H9 (cell line): ENCODE results near the gene WDR64. TPM values are rescaled to one million over a fixed set of nuclear protein-coding genes. Genes with fewer than 3 reads are reported as not detected.

Source experiments
- DNase-seq: peaks from one replicate; pipeline ENCODE4 v3.0.0-alpha.2; 2017
- H2AFZ ChIP-seq: one replicate; pipeline ENCODE4 v1.6.1; 2013; ENCODE audit warnings: mild to moderate bottlenecking, low read length, control low read depth, moderate library complexity
- H2AK5ac ChIP-seq: 2 replicates; pipeline ENCODE4 v1.6.1; 2013; ENCODE audit warnings: low read length, control low read depth, mixed read lengths; ENCODE audit not compliant: insufficient read length
- H2BK120ac ChIP-seq: one replicate; pipeline ENCODE4 v1.6.1; 2013; ENCODE audit warnings: low read depth, mild to moderate bottlenecking, low read length, control low read depth, inconsistent platforms; ENCODE audit not compliant: poor library complexity, severe bottlenecking
- H2BK12ac ChIP-seq: 2 replicates; pipeline ENCODE4 v1.6.1; 2013; ENCODE audit warnings: low read length, control low read depth, mixed read lengths, low read depth; ENCODE audit not compliant: insufficient read length
- H2BK15ac ChIP-seq: 2 replicates; pipeline ENCODE4 v1.6.1; 2013; ENCODE audit warnings: low read depth, low read length, control low read depth
- H2BK20ac ChIP-seq: one replicate; pipeline ENCODE4 v1.6.1; 2013; ENCODE audit warnings: low read depth, mild to moderate bottlenecking, low read length, control low read depth, inconsistent platforms; ENCODE audit not compliant: poor library complexity, severe bottlenecking
- H2BK5ac ChIP-seq: 2 replicates; pipeline ENCODE4 v1.6.1; 2013; ENCODE audit warnings: low read length, control low read depth, mixed read lengths; ENCODE audit not compliant: insufficient read length
- H3K14ac ChIP-seq: 2 replicates; pipeline ENCODE4 v1.6.1; 2013; ENCODE audit warnings: low read length, control low read depth; ENCODE audit not compliant: insufficient read depth
- H3K18ac ChIP-seq: 2 replicates; pipeline ENCODE4 v1.6.1; 2013; ENCODE audit warnings: low read depth, mild to moderate bottlenecking, mixed read lengths, low read length, control low read depth; ENCODE audit not compliant: insufficient read length
- H3K23ac ChIP-seq: 2 replicates; pipeline ENCODE4 v1.6.1; 2013; ENCODE audit warnings: low read length, control low read depth, mixed read lengths, low read depth; ENCODE audit not compliant: insufficient read length
- H3K23me2 ChIP-seq: 2 replicates; pipeline ENCODE4 v1.6.1; 2013; ENCODE audit warnings: low read depth, mild to moderate bottlenecking, mixed read lengths, low read length, control low read depth; ENCODE audit not compliant: insufficient read length, poor library complexity, severe bottlenecking
- H3K27ac ChIP-seq: 2 replicates; pipeline ENCODE4 v1.5.1; 2013; ENCODE audit warnings: low read length, control low read depth, mixed read lengths, low read depth; ENCODE audit not compliant: insufficient read length
- H3K27me3 ChIP-seq: 2 replicates; pipeline ENCODE4 v1.6.1; 2013; ENCODE audit warnings: low read length, control low read depth, inconsistent platforms; ENCODE audit not compliant: insufficient read depth
- H3K4ac ChIP-seq: 2 replicates; pipeline ENCODE4 v1.6.1; 2013; ENCODE audit warnings: low read depth, mild to moderate bottlenecking, control low read depth, inconsistent platforms, low read length, moderate library complexity
- H3K4me1 ChIP-seq: 2 replicates; pipeline ENCODE4 v1.6.1; 2013; ENCODE audit warnings: low read length, control low read depth, inconsistent platforms; ENCODE audit not compliant: insufficient read depth
- H3K4me2 ChIP-seq: 2 replicates; pipeline ENCODE4 v1.6.1; 2013; ENCODE audit warnings: low read length, control low read depth, mixed read lengths; ENCODE audit not compliant: insufficient read length, insufficient read depth
- H3K56ac ChIP-seq: 2 replicates; pipeline ENCODE4 v1.6.1; 2013; ENCODE audit warnings: low read depth, mild to moderate bottlenecking, mixed read lengths, low read length, control low read depth; ENCODE audit not compliant: insufficient read length
- H3K79me1 ChIP-seq: 2 replicates; pipeline ENCODE4 v1.6.1; 2013; ENCODE audit warnings: low read depth, mild to moderate bottlenecking, moderate library complexity, low read length, control low read depth, inconsistent platforms; ENCODE audit not compliant: insufficient read depth, poor library complexity, severe bottlenecking
- H3K79me2 ChIP-seq: 2 replicates; pipeline ENCODE4 v1.6.1; 2013; ENCODE audit warnings: low read length, control low read depth, inconsistent platforms; ENCODE audit not compliant: insufficient read depth
- H3K9ac ChIP-seq: 2 replicates; pipeline ENCODE4 v1.6.1; 2013; ENCODE audit warnings: low read length, control low read depth, mixed read lengths; ENCODE audit not compliant: insufficient read length; ENCODE audit errors: extremely low read depth
- H3K9me3 ChIP-seq: one replicate; pipeline ENCODE4 v1.6.1; 2013; ENCODE audit warnings: low read depth, low read length, inconsistent platforms; ENCODE audit not compliant: control insufficient read depth
- H3T11ph ChIP-seq: one replicate; pipeline ENCODE4 v1.6.1; 2013; ENCODE audit warnings: mild to moderate bottlenecking, low read length, control low read depth, inconsistent platforms
- H4K20me1 ChIP-seq: one replicate; pipeline ENCODE4 v1.6.1; 2013; ENCODE audit not compliant: control insufficient read depth, insufficient read length, insufficient read depth
- H4K5ac ChIP-seq: 2 replicates; pipeline ENCODE4 v1.6.1; 2013; ENCODE audit warnings: low read depth, mild to moderate bottlenecking, mixed read lengths, low read length, control low read depth; ENCODE audit not compliant: insufficient read length
- H4K8ac ChIP-seq: replicated peaks from 2 replicates; pipeline ENCODE4 v1.6.1; 2013; ENCODE audit warnings: low read length, control low read depth, mixed read lengths, low read depth; ENCODE audit not compliant: insufficient read length
- H4K91ac ChIP-seq: 2 replicates; pipeline ENCODE4 v1.6.1; 2013; ENCODE audit warnings: low read depth, mild to moderate bottlenecking, moderate library complexity, mixed read lengths, low read length, control low read depth; ENCODE audit not compliant: insufficient read length
- H3K27ac Mint-ChIP-seq, 3 experiments: 2 replicates in 2 of 3; 3 replicates in 1 of 3; pipeline ENCODE4 v1.8.0; 2020 to 2021; ENCODE audit warnings: mixed read lengths in 3 of 3, mild to moderate bottlenecking in 1 of 3, moderate library complexity in 1 of 3
- H3K27me3 Mint-ChIP-seq: 2 replicates; pipeline ENCODE4 v1.8.0; 2021; ENCODE audit warnings: low read depth, mild to moderate bottlenecking, moderate library complexity, mixed read lengths
- H3K36me3 Mint-ChIP-seq, 3 experiments: 2 replicates in 2 of 3; 3 replicates in 1 of 3; pipeline ENCODE4 v1.8.0; 2020 to 2021; ENCODE audit warnings: low read depth in 3 of 3, mixed read lengths in 3 of 3; ENCODE audit not compliant: insufficient read depth in 1 of 3
- H3K4me1 Mint-ChIP-seq, 2 experiments: 2 replicates each; pipeline ENCODE4 v1.8.0; 2020; ENCODE audit warnings: mixed read lengths in 2 of 2
- H3K4me3 Mint-ChIP-seq, 2 experiments: 2 replicates in 1 of 2; 3 replicates in 1 of 2; pipeline ENCODE4 v1.8.0; 2020 to 2021; ENCODE audit warnings: mild to moderate bottlenecking in 2 of 2, mixed read lengths in 2 of 2, moderate library complexity in 1 of 2
- H3K9me3 Mint-ChIP-seq, 2 experiments: 2 replicates in 1 of 2; 3 replicates in 1 of 2; pipeline ENCODE4 v1.8.0; 2020; ENCODE audit warnings: mild to moderate bottlenecking in 2 of 2, mixed read lengths in 2 of 2, moderate library complexity in 1 of 2
- CTCF ChIP-seq: fragments of 200-600 bp; sonication (generic); conservative IDR thresholded peaks from 3 replicates; pipeline ENCODE4 v1.8.0; 2021; ENCODE audit warnings: antibody characterized with exemption, mild to moderate bottlenecking
- WGBS: extraction: QIAGEN DNeasy Blood & Tissue Kit; methylation state at CpG from one replicate; pipeline ENCODE4 v1.1.7; 2013; ENCODE audit warnings: missing lambda C conversion rate, low lambda C conversion rate, mixed read lengths; ENCODE audit not compliant: insufficient read length; ENCODE audit errors: extremely low coverage; 5-methylcytosine and 5-hydroxymethylcytosine counted together
- total RNA-seq: library from RNA; stranded (reverse); gene quantifications from 2 replicates; pipeline ENCODE4 v1.2.1, GENCODE V29; 2021

WDR64 gene
- total RNA-seq, 1 experiment from 2014 or later = not detected

- Histone ChIP-seq H3K27ac (peak overlapping the region; percentile 35), H2BK5ac (peak overlapping the region; percentile 31), H2BK20ac (no peak overlapping the region), H2BK12ac (no peak overlapping the region), H3K18ac (peak overlapping the region; percentile 92), H2BK120ac (no peak overlapping the region), H3T11ph (no peak overlapping the region), H4K91ac (no peak overlapping the region), H4K5ac (no peak overlapping the region), H4K8ac (no peak overlapping the region), H3K4me1 (peaks cover 6% of the 10 kb centered on the region; the same call in 1 of the 2 replicates), H3K14ac (peak overlapping the region; percentile 99), H3K4ac (no peak overlapping the region), H2BK15ac (no peak overlapping the region), H3K23me2 (peaks cover 3% of the 10 kb centered on the region), H3K4me2 (peak overlapping the region; percentile 87), H4K20me1 (no peaks in the 10 kb centered on the region), H3K79me1 (no peaks in the 10 kb centered on the region), H3K9me3 (no peaks in the 10 kb centered on the region), H2AFZ (no peak overlapping the region), H2AK5ac (no peak overlapping the region), H3K23ac (no peak overlapping the region), H3K56ac (no peak overlapping the region), H3K9ac (peak overlapping the region; percentile 99), H3K79me2 (peaks cover 20% of the 10 kb centered on the region; the same call in 1 of the 2 replicates), H3K27me3 (no peaks in the 10 kb centered on the region)
- H3K4me3 Mint-ChIP-seq = peak overlapping the region; percentile 86 to 89
- peak overlapping the region; percentile 2 to 56 (median 31); a peak in 4 of 7 replicates for H3K27ac Mint-ChIP-seq
- DNase-seq = peak; percentile 33
- WGBS = no CpG with 5 or more reads among the region's 42 CpGs
- peaks cover 21 to 23% of the 10 kb centered on the region in 2 experiments for H3K4me1 Mint-ChIP-seq
- TF ChIP-seq CTCF = peak; percentile 14; the same call in 1 of the 3 replicates
- H3K9me3 Mint-ChIP-seq = peaks cover 13 to 17% of the 10 kb centered on the region in 2 experiments
- H3K27me3 Mint-ChIP-seq = peaks cover 16% of the 10 kb centered on the region
- H3K36me3 Mint-ChIP-seq = peaks cover 17 to 35% (median 27%) of the 10 kb centered on the region in 3 experiments
Observed at GRCh38 chr1:241639623-241640148, 12.4 kb upstream of the WDR64 start.
